A549 (cell line): ENCODE measurements around the gene PLAGL2.

Experiments used
- CHD2 ChIP-seq: fragments of 150-350 bp; IDR thresholded peaks from 2 replicates; pipeline ENCODE4 v1.6.1; 2014; ENCODE audit warnings: low read length; ENCODE audit not compliant: partially characterized antibody
- CTCF ChIP-seq: fragments of >200 bp; sonication (Bioruptor Twin); formaldehyde crosslinking; IDR thresholded peaks from 3 replicates; pipeline ENCODE4 v1.5.1; 2016
- RFX5 ChIP-seq: fragments of 450-650 bp; IDR thresholded peaks from 2 replicates; pipeline ENCODE4 v1.7.1; 2014; ENCODE audit warnings: antibody characterized with exemption, mild to moderate bottlenecking, moderate library complexity
- USF2 ChIP-seq: fragments of 450-650 bp; IDR thresholded peaks from 2 replicates; pipeline ENCODE4 v1.6.1; 2014; ENCODE audit warnings: antibody characterized with exemption

GRCh38 chr20:32249030-32249738 is 41.6 kb upstream of the PLAGL2 start:
- TF ChIP-seq USF2 (no peak), CHD2 (no peak), RFX5 (no peak), CTCF (no peak)
